Mesothelial cell of epicardium (in vitro differentiated cells): ENCODE measurements around the gene TMTC2. TPM values are rescaled to one million over a fixed set of nuclear protein-coding genes. Genes with fewer than 3 reads are reported as not detected.

Experiments
- DNase-seq, 2 experiments: peaks; one replicate each; pipeline ENCODE4 v3.0.0; 2021; ENCODE audit warnings: low spot score in 2 of 2; ENCODE audit not compliant: unreplicated experiment in 2 of 2
- H3K27ac Mint-ChIP-seq: 2 replicates; pipeline ENCODE4 v1.8.0; 2021; ENCODE audit warnings: mixed read lengths
- H3K27me3 Mint-ChIP-seq: 2 replicates; pipeline ENCODE4 v1.8.0; 2021; ENCODE audit warnings: low read depth, mixed read lengths
- H3K36me3 Mint-ChIP-seq: 2 replicates; pipeline ENCODE4 v1.8.0; 2021; ENCODE audit warnings: mixed read lengths
- H3K4me1 Mint-ChIP-seq: 2 replicates; pipeline ENCODE4 v1.8.0; 2021; ENCODE audit warnings: mixed read lengths
- H3K4me3 Mint-ChIP-seq: 2 replicates; pipeline ENCODE4 v1.8.0; 2021; ENCODE audit warnings: mild to moderate bottlenecking, moderate library complexity, mixed read lengths
- H3K9me3 Mint-ChIP-seq: 2 replicates; pipeline ENCODE4 v1.8.0; 2021; ENCODE audit warnings: mixed read lengths
- total RNA-seq: library from RNA; stranded (reverse); gene quantifications from 3 replicates; pipeline ENCODE4 v1.2.1, GENCODE V29; 2021
- TF ChIP-seq, protein P1 (sequence below): fragments of 200-600 bp; sonication (generic); IDR thresholded peaks from one replicate; pipeline ENCODE4 v1.5.0; 2021; ENCODE audit warnings: antibody characterized with exemption; ENCODE audit not compliant: unreplicated experiment

TMTC2 gene
- total RNA-seq, 1 donor from 2014 or later: 38.3 TPM

DNA sequence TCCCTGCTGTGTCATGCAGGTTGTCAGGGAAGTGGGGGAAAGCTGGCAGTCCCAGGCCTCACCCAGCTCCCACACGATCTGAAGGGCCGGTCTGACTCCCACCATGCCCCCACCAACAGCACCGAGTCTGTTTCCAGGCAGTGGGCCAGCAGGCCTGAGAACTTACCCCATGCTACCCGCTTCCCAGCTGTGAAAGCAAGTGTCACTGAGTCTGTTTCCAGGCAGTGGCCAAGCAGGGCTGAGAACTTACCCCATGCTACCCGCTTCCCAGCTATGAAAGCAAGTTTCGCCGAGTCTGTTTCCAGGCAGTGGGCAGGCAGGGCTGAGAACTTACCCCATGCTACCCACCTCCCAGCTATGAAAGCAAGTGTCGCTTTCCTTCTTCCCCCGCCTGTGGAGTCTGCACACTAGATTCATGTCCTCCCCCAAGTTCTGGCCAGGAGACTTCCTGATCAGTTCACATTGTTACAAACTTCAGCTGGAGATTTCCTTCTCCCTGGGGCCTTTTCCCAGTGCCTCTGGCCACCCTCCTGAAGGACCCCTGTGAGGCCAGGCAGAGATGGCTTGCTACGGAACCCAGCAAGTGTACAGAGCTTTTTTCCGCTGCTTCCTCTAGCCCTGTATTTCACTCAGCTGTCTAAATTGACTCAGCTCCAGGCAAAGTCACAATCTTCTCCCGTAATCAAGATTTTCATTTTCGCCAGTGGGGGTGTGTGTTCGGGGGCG is 435.4 kb downstream of the TMTC2 start:
- H3K27me3 Mint-ChIP-seq: no peaks in the 10 kb centered on the region
- TF ChIP-seq, protein P1, sequence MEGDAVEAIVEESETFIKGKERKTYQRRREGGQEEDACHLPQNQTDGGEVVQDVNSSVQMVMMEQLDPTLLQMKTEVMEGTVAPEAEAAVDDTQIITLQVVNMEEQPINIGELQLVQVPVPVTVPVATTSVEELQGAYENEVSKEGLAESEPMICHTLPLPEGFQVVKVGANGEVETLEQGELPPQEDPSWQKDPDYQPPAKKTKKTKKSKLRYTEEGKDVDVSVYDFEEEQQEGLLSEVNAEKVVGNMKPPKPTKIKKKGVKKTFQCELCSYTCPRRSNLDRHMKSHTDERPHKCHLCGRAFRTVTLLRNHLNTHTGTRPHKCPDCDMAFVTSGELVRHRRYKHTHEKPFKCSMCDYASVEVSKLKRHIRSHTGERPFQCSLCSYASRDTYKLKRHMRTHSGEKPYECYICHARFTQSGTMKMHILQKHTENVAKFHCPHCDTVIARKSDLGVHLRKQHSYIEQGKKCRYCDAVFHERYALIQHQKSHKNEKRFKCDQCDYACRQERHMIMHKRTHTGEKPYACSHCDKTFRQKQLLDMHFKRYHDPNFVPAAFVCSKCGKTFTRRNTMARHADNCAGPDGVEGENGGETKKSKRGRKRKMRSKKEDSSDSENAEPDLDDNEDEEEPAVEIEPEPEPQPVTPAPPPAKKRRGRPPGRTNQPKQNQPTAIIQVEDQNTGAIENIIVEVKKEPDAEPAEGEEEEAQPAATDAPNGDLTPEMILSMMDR: no peak

DNA sequence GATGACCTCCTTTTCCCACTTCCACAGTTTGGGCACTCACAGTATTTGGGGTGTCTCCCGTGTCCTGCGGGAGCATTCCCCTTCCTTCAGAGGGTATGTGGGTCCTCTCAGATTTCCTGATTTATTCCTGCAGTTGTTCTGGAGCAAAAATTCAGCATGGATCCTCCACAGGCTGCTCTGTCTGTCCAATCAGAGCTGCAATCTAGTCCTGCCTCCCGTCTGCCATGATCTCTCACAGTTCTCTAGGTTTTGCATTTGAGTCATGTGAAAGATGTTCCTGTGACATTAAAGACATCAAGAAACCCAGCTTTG is 435.9 kb downstream of the TMTC2 start:
- peaks cover 12% of the 10 kb centered on the region for H3K4me1 Mint-ChIP-seq
- TF ChIP-seq, protein P1: no peak
- H3K9me3 Mint-ChIP-seq: peaks cover 34% of the 10 kb centered on the region
- H3K27ac Mint-ChIP-seq: peak overlapping the region; percentile 4
- peaks cover 18% of the 10 kb centered on the region for H3K36me3 Mint-ChIP-seq
- no peak overlapping the region for H3K4me3 Mint-ChIP-seq
- no peak for DNase-seq
- no peaks in the 10 kb centered on the region for H3K27me3 Mint-ChIP-seq

More for the DNA sequence above, 435.4 kb downstream of the TMTC2 start:
- Mint-ChIP-seq H3K4me1 (peaks cover 12% of the 10 kb centered on the region), H3K36me3 (peaks cover 21% of the 10 kb centered on the region), H3K9me3 (peaks cover 39% of the 10 kb centered on the region), H3K4me3 (no peak overlapping the region), H3K27ac (no peak overlapping the region)
- DNase-seq: no peak

DNA sequence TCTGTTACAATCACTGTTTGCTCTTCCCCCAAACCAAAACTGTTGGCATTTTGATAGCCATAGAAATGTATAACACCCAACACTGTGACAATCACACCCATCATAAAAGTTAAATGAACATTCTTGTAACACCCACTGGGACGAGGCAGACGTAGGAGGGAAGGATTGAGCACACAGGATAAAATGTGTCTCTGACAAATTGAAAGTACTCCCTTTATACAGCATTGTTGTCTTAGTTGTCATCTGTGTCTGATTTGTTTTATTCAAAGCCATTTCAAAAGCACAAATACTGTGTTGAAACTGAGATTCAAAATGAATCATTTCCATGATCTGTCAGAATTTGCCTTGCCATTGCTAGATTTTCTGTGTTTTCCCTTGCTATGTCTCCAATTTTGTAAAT is 436.3 kb downstream of the TMTC2 start:
- Mint-ChIP-seq H3K27me3 (no peaks in the 10 kb centered on the region), H3K27ac (no peak overlapping the region)

GRCh38 chr12:83128540-83128939 is 441.8 kb downstream of the TMTC2 start:
- H3K27me3 Mint-ChIP-seq: no peaks in the 10 kb centered on the region
- no peak overlapping the region for H3K4me3 Mint-ChIP-seq
- H3K36me3 Mint-ChIP-seq: no peaks in the 10 kb centered on the region
- TF ChIP-seq, protein P1: no peak
- H3K9me3 Mint-ChIP-seq: no peaks in the 10 kb centered on the region
- no peak for DNase-seq
- H3K4me1 Mint-ChIP-seq: no peaks in the 10 kb centered on the region
- H3K27ac Mint-ChIP-seq: no peak overlapping the region

More for the DNA sequence above, 436.3 kb downstream of the TMTC2 start:
- H3K4me1 Mint-ChIP-seq: peaks cover 12% of the 10 kb centered on the region
- no peak for DNase-seq
- TF ChIP-seq, protein P1: no peak
- H3K36me3 Mint-ChIP-seq: peaks cover 17% of the 10 kb centered on the region
- peaks cover 31% of the 10 kb centered on the region for H3K9me3 Mint-ChIP-seq
- no peak overlapping the region for H3K4me3 Mint-ChIP-seq

DNA sequence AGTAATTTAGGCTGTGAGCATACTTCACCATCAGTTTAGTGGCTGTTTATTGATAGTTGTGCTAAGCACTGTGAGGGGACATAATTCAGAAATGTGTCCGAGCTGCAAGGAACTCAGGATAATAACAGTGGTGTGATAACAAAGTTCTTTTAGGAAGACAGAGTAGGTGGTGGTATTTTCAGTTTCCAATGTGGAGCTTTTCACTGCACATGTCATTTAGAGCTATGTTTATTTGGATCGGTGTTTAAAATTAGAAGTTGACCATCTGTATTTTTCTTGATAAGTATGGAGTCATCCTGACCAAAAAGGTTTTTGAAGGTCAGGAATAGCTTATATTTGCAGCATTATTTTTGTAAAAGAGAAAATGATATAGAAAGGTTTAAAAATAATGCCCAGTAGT is 443.5 kb downstream of the TMTC2 start:
- Mint-ChIP-seq H3K27ac (no peak overlapping the region), H3K9me3 (no peaks in the 10 kb centered on the region), H3K4me1 (no peaks in the 10 kb centered on the region), H3K4me3 (no peak overlapping the region), H3K27me3 (no peaks in the 10 kb centered on the region), H3K36me3 (no peaks in the 10 kb centered on the region)
- TF ChIP-seq, protein P1: no peak
- DNase-seq: no peak
